Measurements from ENCODE around the gene SAMD1. TPM values are rescaled to one million over a fixed set of nuclear protein-coding genes. Genes with fewer than 3 reads are reported as not detected.

The SAMD1 gene
- 147 and 152 TPM in 2 replicates for total RNA-seq

DNA sequence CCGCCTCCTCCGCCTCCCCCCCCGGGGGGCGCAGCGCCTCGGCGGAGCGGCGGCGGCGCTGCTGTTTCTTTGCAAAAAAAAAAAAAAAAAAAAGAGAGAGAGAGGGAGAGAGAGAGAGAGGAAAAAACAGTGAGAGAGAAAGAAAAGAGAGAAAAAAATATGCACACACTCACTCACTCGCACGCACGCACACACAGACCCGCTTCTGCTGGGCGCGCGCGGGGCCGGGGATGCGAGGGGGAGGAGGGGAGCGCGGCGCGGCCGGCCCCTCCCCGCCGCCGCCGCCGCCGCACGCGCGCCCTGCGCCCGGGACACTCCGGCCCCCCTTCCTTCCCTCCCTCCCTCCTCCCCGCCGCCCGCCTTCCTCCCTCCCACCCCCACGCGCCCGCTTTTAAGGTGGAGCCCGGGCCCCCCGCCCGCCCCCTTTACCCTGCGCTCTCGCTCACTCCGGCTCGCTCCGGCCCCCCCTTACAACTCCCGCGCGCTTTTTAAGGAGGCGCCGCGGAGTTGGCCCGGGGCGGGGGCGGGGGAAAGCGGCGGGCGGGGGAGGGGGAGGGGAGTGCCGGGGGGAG lies at the start of gene SAMD1:
Gene SAMD1 (minus strand): TSS at position 243 of the 572 bp plus-strand sequence.
- intact Hi-C loops (cut with micrococcal nuclease), result loop anchor here (1.0 to 2.0 kb wide), 3 partner anchors 17 to 46 kb away; partner anchors contain the start of genes ASF1B and PRKACA
- peaks cover 5% of the 10 kb centered on the region for H3K9me3 Mint-ChIP-seq
- DNase-seq, result peak; percentile 90

DNA sequence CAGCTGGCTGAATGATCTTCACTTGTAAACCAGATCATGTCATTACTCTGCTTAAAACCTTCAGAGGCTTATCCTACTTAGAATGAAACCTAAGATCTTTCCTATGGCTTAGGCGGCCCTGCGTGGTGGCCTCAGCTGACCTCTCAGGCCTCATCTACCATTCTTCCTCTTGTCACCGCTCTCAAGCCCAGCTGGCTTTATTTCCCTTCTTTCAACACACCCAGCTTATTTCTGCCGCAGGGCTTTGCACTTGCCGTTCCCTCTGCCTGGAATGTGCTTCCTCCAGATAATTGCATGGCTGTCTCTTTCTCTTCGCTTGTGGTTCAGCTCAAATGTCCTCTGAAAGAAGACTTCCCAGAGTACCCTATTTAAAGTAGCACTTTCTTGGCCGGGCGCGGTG lies 49.4 kb upstream of the SAMD1 start:
- Mint-ChIP-seq H3K36me3 (ENCODE audit: low read depth) (peaks cover 16% of the 10 kb centered on the region), H3K4me1 (peaks cover 31% of the 10 kb centered on the region), H3K27me3 (no peaks in the 10 kb centered on the region), H3K27ac (no peak overlapping the region), H3K9me3 (no peaks in the 10 kb centered on the region), H3K4me3 (no peak overlapping the region)
- intact Hi-C loops (cut with micrococcal nuclease), result loop anchor here (5.0 kb wide), 2 partner anchors 58 to 227 kb away; no protein-coding TSS in a partner anchor
- no peak for DNase-seq

More for the DNA sequence above, at the start of gene SAMD1:
- peak within 1 kb of the TSS; percentile 92 for H3K4me3 Mint-ChIP-seq
- H3K27me3 Mint-ChIP-seq, result no peaks in the 10 kb centered on the region
- peaks cover 40% of the 10 kb centered on the region for H3K36me3 Mint-ChIP-seq (ENCODE audit: low read depth)
- H3K4me1 Mint-ChIP-seq, result peaks cover 17% of the 10 kb centered on the region
- peak within 1 kb of the TSS; percentile 98 for H3K27ac Mint-ChIP-seq

DNA sequence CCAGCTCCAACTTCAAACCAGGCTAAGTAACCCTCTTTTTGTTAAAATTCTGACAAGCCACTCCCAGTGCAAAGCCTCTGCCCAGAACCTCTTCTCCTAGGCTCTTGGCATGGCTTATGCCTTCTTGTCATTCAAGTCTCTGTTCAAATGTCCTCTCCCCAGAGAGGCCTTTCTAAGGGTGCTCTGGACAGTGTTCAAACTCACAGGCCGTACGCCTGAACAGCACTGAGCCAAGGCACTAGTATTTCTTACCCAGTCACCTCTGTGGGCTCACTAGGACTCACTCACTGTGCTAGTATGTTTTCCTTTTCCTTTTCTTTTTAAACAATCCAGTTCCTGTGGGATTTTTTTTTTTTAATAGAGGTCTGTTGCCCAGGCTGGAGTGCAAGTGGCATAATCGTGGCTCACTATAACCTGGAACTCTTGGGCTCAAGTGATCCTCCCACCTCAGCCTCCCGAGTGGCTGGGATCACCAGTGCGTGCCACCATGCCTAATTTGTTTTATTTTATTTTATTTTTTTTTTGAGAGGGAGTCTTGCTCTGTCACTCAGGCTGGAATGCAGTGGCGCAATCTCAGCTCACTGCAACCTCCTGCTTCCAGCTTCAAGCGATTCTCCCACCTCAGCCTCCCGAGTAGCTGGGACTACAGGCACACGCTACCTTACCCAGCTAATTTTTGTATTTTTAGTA lies 48.2 kb upstream of the SAMD1 start:
- Mint-ChIP-seq H3K36me3 (ENCODE audit: low read depth) (peaks cover 21% of the 10 kb centered on the region), H3K4me3 (peak overlapping the region; percentile 62), H3K9me3 (no peaks in the 10 kb centered on the region), H3K27me3 (no peaks in the 10 kb centered on the region), H3K27ac (peak overlapping the region; percentile 73), H3K4me1 (peaks cover 40% of the 10 kb centered on the region)
- DNase-seq, result no peak
- intact Hi-C loops (cut with micrococcal nuclease), result loop anchor here (5.0 kb wide), 2 partner anchors 56 to 229 kb away; no protein-coding TSS in a partner anchor

DNA sequence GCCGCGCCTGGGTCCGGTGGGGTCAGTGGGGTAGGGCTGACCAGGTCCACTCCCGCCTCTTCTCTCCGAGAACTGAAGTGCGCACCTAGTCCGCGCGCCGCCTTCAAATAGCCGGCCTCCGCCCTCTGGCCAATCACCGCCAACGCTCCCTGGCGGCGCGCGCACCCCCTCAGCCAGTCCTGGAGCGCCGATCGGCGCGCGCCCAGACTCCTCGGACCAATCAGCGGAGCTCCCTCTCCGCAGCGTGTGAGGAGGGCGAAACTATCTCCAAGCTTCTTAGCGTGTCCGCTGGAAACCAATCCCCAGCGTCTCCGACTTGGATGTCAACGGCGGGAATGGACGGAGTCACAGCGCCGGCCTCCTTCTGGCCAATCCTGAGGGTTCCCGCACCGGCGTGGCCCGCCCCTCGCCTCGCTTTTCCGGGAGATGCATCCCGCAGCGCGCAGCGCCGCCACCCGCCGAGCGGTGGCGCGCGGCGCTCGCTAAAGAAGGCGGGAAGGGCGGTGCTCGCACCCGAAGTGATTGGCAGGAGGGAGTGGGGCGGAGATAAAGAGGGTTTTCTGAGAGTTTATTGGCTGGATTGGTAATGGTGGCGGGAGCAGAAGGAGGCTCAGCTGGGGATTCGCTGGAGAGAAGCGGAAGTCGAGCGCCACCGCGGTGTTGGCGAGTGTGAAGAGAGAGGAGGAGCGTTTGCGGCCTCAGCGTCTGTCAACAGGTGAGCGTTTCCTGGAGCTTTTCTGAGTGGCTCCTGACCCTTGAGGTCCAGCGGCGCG lies 46.1 kb upstream of the SAMD1 start, which contains the start of gene ASF1B:
Gene ASF1B (minus strand): TSS at position 81 of the 773 bp plus-strand sequence. CDS start 133 bp downstream, outside the sequence.
- peaks cover 24% of the 10 kb centered on the region for H3K36me3 Mint-ChIP-seq (ENCODE audit: low read depth)
- no peaks in the 10 kb centered on the region for H3K27me3 Mint-ChIP-seq
- peak within 1 kb of the TSS; percentile 83 for H3K4me3 Mint-ChIP-seq
- intact Hi-C loops (cut with micrococcal nuclease), result loop anchor here (1.0 to 5.0 kb wide), 10 partner anchors 18 to 341 kb away; partner anchors contain the start of genes RFX1, SAMD1 and ZSWIM4
- peak within 1 kb of the TSS; percentile 96 for H3K27ac Mint-ChIP-seq
- peak; percentile 99 for DNase-seq
- no peaks in the 10 kb centered on the region for H3K9me3 Mint-ChIP-seq
- peaks cover 38% of the 10 kb centered on the region for H3K4me1 Mint-ChIP-seq

DNA sequence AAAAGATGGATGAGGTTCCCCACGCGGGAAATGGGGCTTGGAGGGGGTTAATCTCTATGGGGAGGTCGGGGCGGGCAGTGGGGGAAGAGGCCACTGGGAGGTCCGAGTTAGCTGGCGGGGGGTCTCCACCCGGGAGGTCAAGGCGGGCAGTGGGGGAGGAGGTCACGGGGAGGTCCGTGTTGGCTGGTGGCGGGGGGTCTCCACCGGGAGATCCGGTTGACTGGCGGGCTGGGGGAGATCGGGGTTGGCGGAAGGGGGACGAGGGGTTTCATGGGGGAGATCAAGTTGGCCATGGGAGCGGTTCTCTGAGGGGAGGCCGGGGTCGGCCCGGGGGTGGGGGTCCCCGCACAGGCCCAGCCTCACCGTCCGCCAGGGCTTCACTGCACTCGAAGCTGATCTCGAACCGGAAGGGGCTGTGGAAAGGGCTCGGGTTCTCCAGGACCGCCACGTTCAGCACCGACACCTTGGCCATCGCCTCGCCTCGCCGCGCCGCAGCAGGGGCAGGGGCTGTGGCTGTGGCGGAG lies 45.5 kb upstream of the SAMD1 start:
- H3K27me3 Mint-ChIP-seq, result no peaks in the 10 kb centered on the region
- H3K27ac Mint-ChIP-seq, result peak overlapping the region; percentile 96
- no peaks in the 10 kb centered on the region for H3K9me3 Mint-ChIP-seq
- no peak for DNase-seq
- peaks cover 25% of the 10 kb centered on the region for H3K36me3 Mint-ChIP-seq (ENCODE audit: low read depth)
- intact Hi-C loops (cut with micrococcal nuclease), result loop anchor here (1.0 to 5.0 kb wide), 8 partner anchors 18 to 341 kb away; partner anchors contain the start of genes SAMD1 and ZSWIM4
- peak overlapping the region; percentile 83 for H3K4me3 Mint-ChIP-seq
- H3K4me1 Mint-ChIP-seq, result peaks cover 35% of the 10 kb centered on the region

DNA sequence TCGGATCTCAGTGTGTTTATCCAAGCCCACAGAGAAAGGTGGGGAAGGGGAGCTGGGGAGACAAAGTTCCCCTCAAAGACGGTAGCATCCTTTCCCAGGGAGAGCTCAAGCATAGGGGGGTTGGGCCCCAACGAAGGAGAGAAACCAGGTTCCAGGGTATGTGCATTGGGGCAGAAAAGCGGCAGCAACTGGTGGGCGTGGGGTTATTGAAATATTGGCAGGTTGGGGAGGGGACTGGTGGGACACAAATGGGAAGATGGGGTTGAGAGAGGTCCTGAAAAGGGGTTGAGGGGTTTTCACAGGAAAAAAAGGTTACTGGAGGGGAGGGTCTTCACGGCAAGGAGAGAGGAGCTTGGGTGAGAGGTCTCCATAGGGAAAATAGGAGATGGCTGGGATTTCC lies 44.8 kb upstream of the SAMD1 start:
- Mint-ChIP-seq H3K9me3 (no peaks in the 10 kb centered on the region), H3K27me3 (no peaks in the 10 kb centered on the region), H3K4me3 (peak overlapping the region; percentile 83), H3K27ac (peak overlapping the region; percentile 96), H3K4me1 (peaks cover 34% of the 10 kb centered on the region), H3K36me3 (ENCODE audit: low read depth) (peaks cover 23% of the 10 kb centered on the region)
- intact Hi-C loops (cut with micrococcal nuclease), result loop anchor here (5.0 kb wide), 2 partner anchors 53 to 232 kb away; no protein-coding TSS in a partner anchor
- DNase-seq, result no peak

DNA sequence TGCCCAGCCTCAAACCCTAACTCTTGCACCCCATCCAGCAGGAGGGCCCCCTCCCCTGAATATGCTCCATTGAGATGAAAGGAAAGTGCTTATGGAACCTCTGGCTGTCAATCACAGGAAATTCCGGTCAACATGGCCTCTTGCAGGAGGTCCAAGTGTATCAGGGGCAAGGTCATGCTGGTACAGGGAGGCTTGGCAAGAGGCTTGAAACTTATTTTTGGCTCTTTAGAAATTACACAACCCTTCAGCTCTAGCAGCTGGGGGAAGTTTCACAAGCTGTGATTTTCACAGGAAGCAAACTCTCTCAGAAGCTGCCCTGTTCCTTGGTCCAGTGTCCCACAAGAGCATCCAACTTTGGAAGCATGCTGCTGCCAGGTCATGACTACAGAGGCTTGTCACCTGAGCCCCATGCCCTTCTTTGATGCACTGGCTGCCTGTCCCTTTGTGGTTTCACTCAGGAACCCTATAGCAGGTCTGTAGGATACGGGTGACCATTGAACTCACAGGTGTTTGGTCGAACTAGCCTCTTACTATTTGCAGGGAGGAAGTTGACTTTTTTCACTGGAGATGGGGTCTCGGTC lies 37.5 kb upstream of the SAMD1 start:
- intact Hi-C loops (cut with micrococcal nuclease), result no loop called here
- Mint-ChIP-seq H3K27ac (no peak overlapping the region), H3K27me3 (no peaks in the 10 kb centered on the region), H3K9me3 (no peaks in the 10 kb centered on the region), H3K4me3 (no peak overlapping the region), H3K36me3 (ENCODE audit: low read depth) (peaks cover 30% of the 10 kb centered on the region), H3K4me1 (peaks cover 2% of the 10 kb centered on the region)
- DNase-seq, result no peak

DNA sequence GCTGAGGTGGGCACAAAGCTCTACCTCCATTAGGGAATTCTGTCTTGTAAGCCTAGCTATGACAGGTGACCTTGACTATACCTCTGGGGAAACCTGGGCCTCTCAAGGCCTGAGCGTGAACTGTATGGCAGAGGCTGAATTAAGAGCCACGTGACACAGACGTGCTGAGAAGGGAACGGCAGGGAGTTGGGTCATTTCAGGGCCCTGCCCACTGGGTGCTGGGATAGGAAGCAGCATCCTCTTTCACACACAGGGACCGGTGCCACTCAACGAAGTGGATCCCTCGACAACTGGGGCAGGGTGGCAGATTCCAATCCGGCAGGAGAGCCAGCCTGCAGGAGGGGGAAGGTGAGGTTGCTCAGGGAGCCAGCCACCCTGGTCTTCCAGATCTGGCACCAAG lies 36.6 kb upstream of the SAMD1 start:
- H3K36me3 Mint-ChIP-seq (ENCODE audit: low read depth), result peaks cover 35% of the 10 kb centered on the region
- intact Hi-C loops (cut with micrococcal nuclease), result no loop called here
- H3K4me3 Mint-ChIP-seq, result no peak overlapping the region
- H3K27me3 Mint-ChIP-seq, result no peaks in the 10 kb centered on the region
- H3K4me1 Mint-ChIP-seq, result peaks cover 1% of the 10 kb centered on the region
- H3K27ac Mint-ChIP-seq, result no peak overlapping the region
- no peak for DNase-seq
- H3K9me3 Mint-ChIP-seq, result no peaks in the 10 kb centered on the region

DNA sequence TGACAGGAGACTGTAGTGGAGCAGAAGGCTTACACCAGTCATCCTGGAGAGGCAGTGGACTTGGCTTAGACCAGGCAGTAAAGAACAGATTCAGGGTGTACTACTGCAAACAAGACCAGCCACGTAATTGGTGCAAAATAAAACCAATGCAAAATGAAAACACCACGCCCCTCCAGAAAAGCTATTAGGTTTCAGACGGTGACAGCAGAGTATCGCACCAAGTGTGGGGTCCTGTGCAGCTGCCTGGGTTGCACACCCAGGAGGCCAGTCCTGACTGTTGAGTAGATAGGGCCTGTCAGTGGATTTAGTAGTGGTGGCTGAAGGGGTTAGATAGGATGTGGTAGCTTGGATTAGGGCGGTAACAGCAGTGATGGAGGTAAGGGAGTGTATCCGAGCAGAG lies 32.4 kb upstream of the SAMD1 start:
- Mint-ChIP-seq H3K9me3 (no peaks in the 10 kb centered on the region), H3K36me3 (ENCODE audit: low read depth) (peaks cover 34% of the 10 kb centered on the region), H3K27me3 (no peaks in the 10 kb centered on the region), H3K4me3 (no peak overlapping the region), H3K4me1 (peaks cover 11% of the 10 kb centered on the region), H3K27ac (peak overlapping the region; percentile 34)
- no peak for DNase-seq
- intact Hi-C loops (cut with micrococcal nuclease), result no loop called here

DNA sequence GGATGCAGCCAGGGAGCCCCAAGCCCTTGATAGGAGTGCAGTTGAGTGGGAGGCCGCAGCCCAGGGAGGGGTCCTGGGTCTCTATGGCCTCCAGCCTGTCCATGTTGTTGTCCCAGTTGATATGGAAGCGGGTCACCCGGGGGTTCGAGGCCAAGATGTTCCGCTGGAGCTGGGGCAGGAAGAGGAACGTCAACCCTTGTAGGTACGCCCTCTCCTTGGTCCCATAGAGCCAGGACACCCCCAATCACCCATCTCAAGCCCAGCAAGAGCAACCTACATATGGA lies 29.9 kb upstream of the SAMD1 start:
- peaks cover 25% of the 10 kb centered on the region for H3K4me1 Mint-ChIP-seq
- H3K36me3 Mint-ChIP-seq (ENCODE audit: low read depth), result peaks cover 22% of the 10 kb centered on the region
- H3K27me3 Mint-ChIP-seq, result no peaks in the 10 kb centered on the region
- no peak overlapping the region for H3K4me3 Mint-ChIP-seq
- DNase-seq, result no peak
- intact Hi-C loops (cut with micrococcal nuclease), result no loop called here
- no peak overlapping the region for H3K27ac Mint-ChIP-seq
- H3K9me3 Mint-ChIP-seq, result no peaks in the 10 kb centered on the region

DNA sequence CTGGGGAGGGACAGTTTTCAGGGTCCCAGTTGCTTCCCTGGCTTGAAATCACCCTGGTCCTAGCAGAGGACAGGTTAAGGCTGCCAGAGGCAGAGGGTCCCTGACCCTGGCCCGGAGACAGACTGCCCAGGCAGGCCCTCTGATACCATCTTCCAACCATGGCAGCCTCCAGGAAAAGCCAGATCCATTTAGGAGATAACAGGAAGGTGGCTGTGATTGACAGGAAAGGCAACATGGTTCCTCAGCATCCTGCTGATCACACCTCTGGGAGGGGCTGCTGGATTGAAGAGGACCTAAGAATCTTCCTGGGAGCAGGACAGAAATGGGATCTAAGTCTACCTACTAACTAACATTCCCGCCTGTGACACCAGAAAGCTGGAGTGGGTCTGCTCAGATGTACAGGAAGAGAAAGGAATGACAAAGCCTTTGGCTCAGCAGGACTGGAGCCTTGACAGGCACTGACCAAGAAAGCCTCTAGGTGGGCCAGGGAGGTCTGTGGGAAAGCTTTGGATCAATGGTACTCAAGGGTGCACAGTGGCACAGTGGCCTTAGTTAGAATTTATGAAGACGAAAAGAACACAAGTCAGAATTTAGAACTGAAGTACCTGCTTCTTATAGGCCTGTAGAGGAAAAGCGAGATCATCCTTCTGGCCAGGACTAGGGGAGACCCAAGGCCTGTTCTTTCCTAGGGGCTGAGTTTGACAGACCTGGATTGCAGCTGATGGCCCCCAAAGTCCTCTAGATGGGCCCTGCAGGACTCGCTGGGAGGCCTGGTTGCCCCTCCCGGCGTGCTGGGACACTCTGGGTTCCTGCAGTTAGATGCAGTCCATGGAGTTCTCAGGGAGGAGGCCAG lies 29.3 kb upstream of the SAMD1 start:
- H3K4me1 Mint-ChIP-seq, result peaks cover 26% of the 10 kb centered on the region
- no peak overlapping the region for H3K4me3 Mint-ChIP-seq
- intact Hi-C loops (cut with micrococcal nuclease), result loop anchor here (2.0 to 10.0 kb wide), 3 partner anchors 39 to 845 kb away; no protein-coding TSS in a partner anchor
- no peak for DNase-seq
- peaks cover 21% of the 10 kb centered on the region for H3K36me3 Mint-ChIP-seq (ENCODE audit: low read depth)
- H3K27me3 Mint-ChIP-seq, result no peaks in the 10 kb centered on the region
- no peaks in the 10 kb centered on the region for H3K9me3 Mint-ChIP-seq
- no peak overlapping the region for H3K27ac Mint-ChIP-seq

DNA sequence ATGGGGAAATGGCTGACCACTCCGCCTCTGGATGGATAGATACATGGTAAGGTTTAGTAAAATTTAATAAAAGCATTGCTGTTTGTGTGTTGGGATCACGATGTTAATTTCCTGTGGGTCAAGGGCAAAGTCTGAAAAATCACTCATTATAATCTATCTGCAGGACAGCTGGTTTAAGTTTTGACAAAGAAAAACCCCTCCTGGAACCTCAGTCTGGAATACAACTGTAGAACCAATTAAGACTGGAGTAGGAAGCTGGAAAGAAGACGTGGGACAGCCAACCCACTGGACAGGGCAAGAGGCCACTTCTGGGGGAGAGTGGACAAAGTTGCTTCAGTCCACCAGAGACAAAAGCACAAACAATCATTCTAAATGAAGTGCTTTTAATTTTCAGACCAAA lies 28.6 kb upstream of the SAMD1 start:
- Mint-ChIP-seq H3K36me3 (ENCODE audit: low read depth) (peaks cover 15% of the 10 kb centered on the region), H3K27ac (peak overlapping the region; percentile 94), H3K4me1 (peaks cover 30% of the 10 kb centered on the region), H3K4me3 (peak overlapping the region; percentile 94), H3K9me3 (no peaks in the 10 kb centered on the region), H3K27me3 (no peaks in the 10 kb centered on the region)
- no peak for DNase-seq
- intact Hi-C loops (cut with micrococcal nuclease), result loop anchor here (2.0 to 10.0 kb wide), 3 partner anchors 38 to 844 kb away; no protein-coding TSS in a partner anchor

Measured in activated CD4-positive, alpha-beta T cell treated with anti-CD3 and anti-CD28 coated beads, Interleukin-2, amount 10 ng/mL, durations not matched to agents 24 days and 14 days (primary cell).